HG02588 (cell line): ENCODE measurements around the gene INPP5F.
"Not testable (repeated sequence)": the region's sequence is repeated elsewhere in the genome, so short reads cannot be mapped to it uniquely, and the experiment has no call there.

Experiments used
- ATAC-seq: cut with Tn5 transposase; IDR thresholded peaks from one replicate; pipeline ENCODE4 v1.9.1; 2021; ENCODE audit warnings: mild to moderate bottlenecking, moderate library complexity; ENCODE audit not compliant: unreplicated experiment

Gene INPP5F

GRCh38 chr10:119703903-119704508 is 21.8 kb upstream of the INPP5F start:
- no peak for ATAC-seq

DNA sequence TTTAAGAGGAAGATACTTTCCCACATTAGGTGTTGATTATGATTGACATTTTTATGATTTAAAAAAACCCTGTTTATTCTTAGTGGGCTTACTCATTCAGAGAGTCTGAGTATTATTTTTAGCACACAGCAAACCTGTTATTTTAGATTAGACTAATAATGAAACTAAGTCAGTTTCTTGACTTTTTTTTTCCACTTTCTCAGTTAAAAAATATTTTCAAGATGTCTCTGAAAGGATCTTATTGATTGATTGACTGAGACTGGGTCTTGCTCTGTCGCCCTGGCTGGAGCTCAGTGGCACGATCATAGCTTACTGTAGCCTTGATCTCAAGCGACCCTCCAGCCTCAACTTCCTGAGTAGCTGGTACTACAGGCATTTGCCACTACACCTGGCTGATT is 20.4 kb upstream of the INPP5F start:
- ATAC-seq = peak; percentile 36

DNA sequence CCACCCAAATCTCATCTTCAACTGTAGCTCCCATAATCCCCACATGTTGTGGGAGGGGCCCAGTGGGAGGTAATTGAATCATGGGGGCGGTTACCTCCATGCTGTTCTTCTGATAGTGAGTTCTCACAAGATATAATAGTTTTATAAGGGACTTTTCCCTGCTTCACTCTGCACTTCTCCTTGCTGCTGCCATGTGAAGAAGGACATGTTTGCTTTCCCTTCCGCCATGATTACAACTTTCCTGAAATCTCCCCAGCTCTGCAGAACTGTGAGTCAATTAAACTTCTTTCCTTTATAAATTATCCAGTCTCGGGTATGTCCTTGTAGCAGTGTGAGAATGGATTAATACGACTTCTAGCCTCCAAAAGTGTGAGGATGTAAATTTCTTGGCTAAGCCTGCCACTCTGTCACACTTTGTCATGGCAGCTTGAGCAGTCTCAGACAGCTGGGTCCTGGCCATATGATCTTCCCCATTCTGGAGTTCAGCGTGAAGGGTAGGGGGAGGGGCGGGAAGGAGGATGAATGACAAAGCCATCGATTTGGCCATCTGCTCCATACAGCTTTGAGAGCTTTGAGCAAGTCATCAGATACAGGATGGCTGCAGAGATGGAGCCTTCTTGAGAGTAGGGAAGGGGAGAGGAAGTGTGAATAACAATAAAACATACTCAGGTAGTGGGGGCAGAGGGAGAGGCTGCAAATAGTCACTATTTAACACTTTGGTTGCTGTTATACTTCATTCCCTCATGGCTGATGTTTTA is 19.1 kb upstream of the INPP5F start:
- ATAC-seq = no peak

DNA sequence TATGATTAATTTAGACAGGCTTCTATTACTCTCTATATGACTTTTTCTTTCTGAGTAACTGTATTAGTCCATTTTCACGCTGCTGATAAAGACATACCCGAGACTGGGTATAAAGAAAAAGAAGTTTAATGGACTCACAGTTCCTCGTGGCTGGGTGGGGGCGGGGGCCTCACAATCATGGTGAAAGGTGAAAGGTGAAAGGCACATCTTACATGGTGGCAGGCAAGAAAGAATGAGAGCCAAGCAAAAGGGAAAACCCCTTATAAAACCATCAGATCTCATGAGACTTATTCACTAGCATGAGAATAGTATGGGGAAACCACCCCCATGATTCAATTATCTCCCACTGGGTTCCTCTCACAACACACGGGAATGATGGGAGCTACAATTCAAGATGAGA is 18.5 kb upstream of the INPP5F start:
- ATAC-seq = not testable (repeated sequence)

GRCh38 chr10:119710935-119711334 is 14.9 kb upstream of the INPP5F start:
- ATAC-seq = not testable (repeated sequence)

DNA sequence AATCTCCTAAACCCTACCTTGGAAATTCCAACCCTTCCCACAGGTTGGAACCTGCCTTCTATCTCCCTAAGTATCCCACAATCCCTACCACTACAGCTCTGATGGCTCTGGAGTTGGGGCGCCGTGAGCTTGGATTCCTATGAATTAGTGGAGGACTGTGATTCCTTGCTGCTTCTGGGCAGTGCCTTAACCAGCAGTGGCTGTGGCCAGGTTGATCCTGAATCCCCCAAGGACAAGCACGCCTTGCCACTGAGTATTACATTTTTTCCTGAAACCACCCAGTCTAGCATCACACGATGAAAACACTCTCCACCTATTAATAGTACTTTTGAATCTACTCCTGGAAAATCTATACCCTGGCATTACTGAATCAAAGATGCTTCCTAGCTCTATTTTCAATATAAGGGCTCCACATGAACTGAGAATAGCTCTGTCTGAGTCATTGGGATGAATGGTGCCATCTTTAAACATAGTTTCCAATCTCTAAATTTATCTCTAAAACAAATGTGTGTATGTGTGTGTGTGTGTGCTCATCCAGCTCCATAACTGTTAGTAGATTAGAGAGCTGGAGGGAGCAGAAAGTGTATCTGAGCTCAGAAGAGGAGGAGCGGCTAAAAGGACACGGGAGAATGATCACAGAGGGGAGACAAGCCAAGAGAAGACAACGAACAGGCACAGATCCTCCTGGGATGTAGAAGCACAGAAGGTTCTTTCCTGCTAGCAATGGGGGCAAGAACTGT is 11.9 kb upstream of the INPP5F start:
- ATAC-seq = no peak

DNA sequence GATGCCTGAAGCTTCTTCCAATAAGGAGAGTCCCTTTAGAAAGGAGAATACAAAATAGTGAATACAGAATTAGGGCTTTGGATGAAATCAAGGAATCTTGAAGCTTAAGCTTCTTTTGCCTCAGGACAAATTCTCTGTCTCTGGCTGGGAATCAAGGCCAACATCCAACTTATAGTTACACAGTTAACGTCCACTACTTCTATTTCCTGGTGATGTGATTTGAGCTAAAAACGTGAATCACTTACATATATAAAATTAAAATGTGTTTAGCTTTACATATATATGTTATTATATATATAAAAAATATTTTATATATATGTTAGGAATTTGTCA is 11.4 kb upstream of the INPP5F start:
- ATAC-seq = no peak

DNA sequence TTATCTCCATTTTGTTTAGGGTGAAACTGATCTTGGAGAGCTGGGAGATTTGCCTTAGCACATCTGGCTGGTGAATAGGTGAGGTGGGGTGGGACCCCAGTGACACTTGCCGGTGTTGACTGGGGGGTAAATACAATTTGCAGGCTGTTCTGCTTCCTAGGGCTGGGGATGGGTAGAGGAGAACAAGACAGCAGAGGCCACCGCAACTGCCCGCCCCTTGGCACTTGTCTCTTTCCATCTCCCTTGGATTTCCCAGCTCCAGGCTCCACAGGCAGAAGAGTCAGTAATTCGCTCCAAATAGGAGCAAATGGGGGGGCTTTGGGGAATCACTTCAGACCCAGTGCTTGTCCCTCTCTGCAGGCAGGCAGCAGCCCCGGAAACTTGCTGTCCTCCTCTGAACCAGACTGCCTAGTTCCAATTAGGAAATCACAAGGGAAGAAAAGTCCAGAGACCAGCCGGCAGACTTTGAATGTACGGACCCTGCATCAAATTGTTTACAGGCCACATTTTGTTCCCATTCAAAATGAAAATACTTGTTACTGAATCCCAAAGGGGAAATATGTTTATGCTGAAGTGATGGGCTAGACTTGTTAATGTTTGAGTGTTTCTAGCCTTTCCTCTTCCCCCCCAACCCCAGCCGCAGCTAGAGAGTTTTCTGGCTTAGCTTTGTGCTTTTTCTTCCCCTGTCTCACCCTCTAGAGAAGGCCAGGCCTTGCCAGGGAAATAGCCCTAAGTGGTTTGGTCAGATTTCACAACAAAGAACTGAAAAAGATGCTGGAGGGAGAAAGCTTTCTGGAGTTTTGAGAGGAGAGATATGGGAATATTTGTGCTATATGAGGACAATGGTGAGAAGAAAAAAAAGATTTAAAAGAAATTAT is 10.0 kb upstream of the INPP5F start:
- no peak for ATAC-seq

DNA sequence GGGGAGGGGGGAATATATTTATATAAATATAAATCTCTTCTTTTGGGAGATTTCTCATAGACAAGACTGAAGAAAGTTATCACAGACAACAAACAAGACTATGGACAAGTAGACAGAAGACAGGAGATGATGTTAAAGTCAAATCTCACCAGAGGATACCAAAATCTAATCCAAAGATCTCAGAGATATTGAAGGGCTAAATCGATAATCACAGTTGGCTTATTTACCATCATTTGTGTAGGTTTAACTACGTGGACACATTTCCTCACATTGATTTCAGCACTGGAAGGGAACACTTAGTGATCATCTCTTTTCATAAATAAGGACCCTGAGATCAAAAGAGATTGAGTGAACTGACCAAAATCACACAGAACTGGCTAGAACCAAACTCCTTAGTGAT is 2.7 kb upstream of the INPP5F start:
- ATAC-seq = no peak

DNA sequence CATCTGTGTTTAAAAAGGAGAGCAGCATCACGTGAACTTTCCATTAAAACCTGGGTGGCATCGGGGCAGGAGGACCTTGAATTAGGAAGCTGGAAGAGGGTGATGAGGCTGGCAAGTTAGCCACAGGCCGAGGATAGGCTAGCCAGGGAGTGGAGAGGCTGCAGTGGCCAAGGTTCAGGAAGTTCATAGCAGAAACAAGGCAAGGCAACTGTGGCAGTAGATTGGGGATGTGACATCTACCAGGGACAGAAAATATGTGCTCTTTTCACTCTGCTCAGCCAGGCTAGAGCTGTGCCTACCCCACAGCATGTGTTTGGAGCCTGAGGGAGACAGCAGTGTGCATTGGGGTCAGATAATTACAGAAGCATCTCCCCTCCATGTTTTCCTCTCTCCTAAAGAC is 2.2 kb upstream of the INPP5F start:
- ATAC-seq = no peak

- ATAC-seq = peak; percentile 8
These were observed 995 bp upstream of the INPP5F start for GRCh38 chr10:119724593-119725516.

DNA sequence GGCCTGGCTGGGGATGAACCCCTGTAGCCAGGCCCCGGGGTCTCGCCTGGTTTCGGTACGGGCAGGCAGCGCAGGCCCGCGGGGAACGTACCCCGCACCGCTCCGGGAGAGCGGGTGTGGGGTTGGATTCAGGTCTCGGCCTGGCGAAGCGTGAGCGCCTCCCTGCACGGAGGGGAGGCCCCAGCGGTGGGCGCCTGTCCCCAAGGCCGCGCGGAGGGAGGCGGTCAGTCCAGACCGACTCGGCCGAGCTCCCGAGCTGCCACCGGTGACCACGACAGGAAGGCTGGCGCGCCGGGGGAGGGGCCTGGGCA is 378 bp upstream of the INPP5F start:
- no peak for ATAC-seq

- ATAC-seq = no peak
These were observed 919 bp downstream of the INPP5F start for GRCh38 chr10:119726676-119727261.

DNA sequence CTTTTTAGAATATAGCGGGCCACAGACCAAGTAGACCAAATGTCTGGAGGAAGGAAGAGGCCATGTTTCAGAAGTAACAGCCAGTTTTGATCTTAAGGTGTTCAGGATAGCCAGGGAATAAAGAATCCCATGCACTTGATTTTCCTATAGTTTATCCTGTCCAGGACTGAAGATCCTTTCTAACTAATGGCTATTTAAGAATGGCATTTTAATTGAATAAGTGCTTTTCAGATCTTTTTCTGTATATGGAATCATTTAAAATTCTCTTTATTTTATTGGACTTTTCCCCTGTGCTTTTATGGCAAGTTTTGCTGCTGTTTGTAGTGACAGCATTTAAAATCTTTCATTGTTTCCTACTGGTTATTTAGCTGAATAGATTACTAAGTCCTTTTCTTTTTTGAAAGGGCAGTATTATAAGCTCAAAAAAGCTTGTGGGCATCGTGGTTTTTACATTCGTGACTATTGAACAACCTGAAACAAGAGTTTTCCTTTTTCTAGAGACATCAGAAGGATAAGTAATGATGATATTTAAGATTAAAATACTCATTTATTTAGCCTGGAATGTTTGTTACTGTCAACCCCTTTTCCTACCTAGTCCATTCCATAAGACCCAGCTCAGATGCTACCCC is 2.4 kb downstream of the INPP5F start:
- no peak for ATAC-seq

DNA sequence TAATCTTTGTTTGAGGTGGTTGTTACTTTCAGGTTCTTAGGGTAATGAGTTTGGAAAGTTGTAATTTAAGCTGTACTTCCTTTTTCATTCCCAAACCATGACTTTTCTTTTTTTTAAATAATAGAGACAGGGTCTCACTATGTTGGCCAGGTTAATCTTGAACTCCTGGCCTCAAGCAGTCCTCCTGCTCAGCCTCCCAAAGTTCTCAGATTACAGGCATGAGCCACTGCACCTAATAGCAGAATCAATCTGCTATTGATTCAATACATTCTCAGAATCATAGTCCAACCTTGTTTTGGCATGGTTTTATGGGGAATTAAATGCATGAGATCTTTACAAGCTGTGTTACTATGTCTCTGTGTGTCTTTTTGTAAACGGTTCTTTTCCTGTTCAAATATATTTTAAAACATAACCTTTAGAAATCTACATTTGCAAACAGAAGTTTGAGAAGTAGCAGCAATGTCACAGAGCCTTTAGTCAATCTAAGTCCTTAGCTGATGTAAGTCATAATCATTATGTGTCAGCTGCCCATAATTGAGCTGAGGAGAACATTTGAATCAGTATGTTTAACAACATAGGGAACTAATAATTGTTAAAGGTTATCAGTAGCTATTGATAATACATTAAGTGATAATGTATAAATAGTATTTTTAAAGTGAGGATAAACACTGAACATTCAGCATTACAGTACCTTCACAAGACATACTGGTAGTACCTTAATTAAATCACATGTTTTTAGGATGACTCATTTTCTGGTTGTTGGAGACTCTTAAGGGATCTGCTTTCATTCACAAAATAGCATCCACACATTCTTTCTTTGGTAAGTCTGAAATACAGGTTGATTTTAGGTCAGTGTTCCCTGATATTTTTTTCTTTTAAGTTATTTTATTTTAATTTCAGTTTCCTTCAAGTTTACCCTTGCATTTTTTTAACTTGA is 8.8 kb downstream of the INPP5F start:
- no peak for ATAC-seq

DNA sequence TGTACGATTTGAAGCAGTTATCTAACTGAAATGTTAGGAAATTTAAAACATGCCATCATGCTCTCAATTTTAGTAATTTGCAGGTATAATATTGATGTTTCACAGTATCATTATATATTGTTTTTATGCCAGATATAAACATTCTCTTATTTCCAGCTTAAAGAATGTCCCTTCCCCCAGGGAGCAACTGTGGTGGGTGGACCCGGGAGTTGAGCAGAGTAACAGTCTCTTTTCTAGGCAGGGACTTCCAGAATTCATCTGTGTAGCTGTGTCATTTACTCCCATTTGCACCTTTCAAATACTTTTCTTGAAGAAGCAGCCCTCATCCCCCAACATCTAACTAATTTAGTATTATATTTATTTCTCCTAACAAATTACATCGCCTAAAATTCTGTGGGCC is 9.6 kb downstream of the INPP5F start:
- no peak for ATAC-seq

DNA sequence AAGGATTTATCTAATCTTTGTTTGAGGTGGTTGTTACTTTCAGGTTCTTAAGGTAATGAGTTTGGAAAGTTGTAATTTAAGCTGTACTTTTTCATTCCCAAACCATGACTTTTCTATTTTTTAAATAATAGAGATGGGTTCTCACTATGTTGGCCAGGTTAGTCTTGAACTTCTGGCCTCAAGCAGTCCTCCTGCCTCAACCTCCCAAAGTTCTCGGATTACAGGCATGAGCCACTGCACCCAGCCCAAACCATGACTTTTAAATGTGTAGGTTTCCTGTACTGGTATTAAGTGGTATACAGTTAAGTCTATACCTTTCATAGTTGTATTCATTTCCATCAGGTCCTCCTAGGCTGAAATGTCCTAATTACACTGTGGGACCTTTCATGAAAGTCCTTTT is 10.4 kb downstream of the INPP5F start:
- no peak for ATAC-seq

- no peak for ATAC-seq
These were observed 11.3 kb downstream of the INPP5F start for GRCh38 chr10:119737039-119737663.
